Mesodermal cell (in vitro differentiated cells): ENCODE data around the gene RALA. TPM values are rescaled to one million over a fixed set of nuclear protein-coding genes. Genes with fewer than 3 reads are reported as not detected.

Experiments used
- H3K27ac ChIP-seq: 2 replicates; pipeline ENCODE4 v1.7.0; 2013; ENCODE audit warnings: mild to moderate bottlenecking, low read depth, low read length, moderate library complexity; ENCODE audit not compliant: severe bottlenecking
- H3K36me3 ChIP-seq: 2 replicates; pipeline ENCODE4 v1.7.1; 2013; ENCODE audit warnings: mild to moderate bottlenecking, low read length, moderate library complexity; ENCODE audit not compliant: control insufficient read depth, insufficient read depth
- H3K4me1 ChIP-seq: one replicate; pipeline ENCODE4 v1.7.1; 2013; ENCODE audit warnings: mild to moderate bottlenecking, low read length; ENCODE audit not compliant: insufficient read depth, control insufficient read depth, poor library complexity, severe bottlenecking
- H3K4me3 ChIP-seq: 2 replicates; pipeline ENCODE4 v1.7.0; 2013; ENCODE audit warnings: low read length, control low read depth, mild to moderate bottlenecking; ENCODE audit not compliant: insufficient read depth, poor library complexity, severe bottlenecking; ENCODE audit errors: extremely low read depth
- H3K9me3 ChIP-seq: 2 replicates; pipeline ENCODE4 v1.7.1; 2013; ENCODE audit warnings: mild to moderate bottlenecking, low read length, moderate library complexity; ENCODE audit not compliant: control insufficient read depth
- WGBS, 2 experiments: methylation state at CpG; one replicate each; pipeline ENCODE4 v1.1.5; 2013; ENCODE audit warnings: missing lambda C conversion rate in 2 of 2; ENCODE audit not compliant: insufficient coverage in 2 of 2; 5-methylcytosine and 5-hydroxymethylcytosine counted together
- polyA plus RNA-seq, 2 experiments: library from polyadenylated mRNA; stranded (reverse); fragments of 50-300 nt; gene quantifications; one replicate each; pipeline ENCODE4 v1.2.3, GENCODE V29; 2013

Gene RALA, protein sequence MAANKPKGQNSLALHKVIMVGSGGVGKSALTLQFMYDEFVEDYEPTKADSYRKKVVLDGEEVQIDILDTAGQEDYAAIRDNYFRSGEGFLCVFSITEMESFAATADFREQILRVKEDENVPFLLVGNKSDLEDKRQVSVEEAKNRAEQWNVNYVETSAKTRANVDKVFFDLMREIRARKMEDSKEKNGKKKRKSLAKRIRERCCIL
- polyA plus RNA-seq (2013, experiment 1 of 2) = 65.1 TPM
- polyA plus RNA-seq (2013, experiment 2 of 2) = 69.9 TPM

GRCh38 chr7:39623047-39623731 is at the start of gene RALA:
TSS of gene RALA (plus strand) at chr7:39623572. CDS start at chr7:39686668, 63,096 bp downstream.
- peak within 1 kb of the TSS; percentile 98 for H3K27ac ChIP-seq
- peak within 1 kb of the TSS; percentile 92 for H3K4me3 ChIP-seq
- peaks cover 31% of the 10 kb centered on the region for H3K4me1 ChIP-seq
- no peaks in the 10 kb centered on the region for H3K9me3 ChIP-seq
- H3K36me3 ChIP-seq = peaks cover 10% of the 10 kb centered on the region
- WGBS, 2 experiments = 0 to 1% methylated on average over 39 to 45 of the region's 56 CpGs

DNA sequence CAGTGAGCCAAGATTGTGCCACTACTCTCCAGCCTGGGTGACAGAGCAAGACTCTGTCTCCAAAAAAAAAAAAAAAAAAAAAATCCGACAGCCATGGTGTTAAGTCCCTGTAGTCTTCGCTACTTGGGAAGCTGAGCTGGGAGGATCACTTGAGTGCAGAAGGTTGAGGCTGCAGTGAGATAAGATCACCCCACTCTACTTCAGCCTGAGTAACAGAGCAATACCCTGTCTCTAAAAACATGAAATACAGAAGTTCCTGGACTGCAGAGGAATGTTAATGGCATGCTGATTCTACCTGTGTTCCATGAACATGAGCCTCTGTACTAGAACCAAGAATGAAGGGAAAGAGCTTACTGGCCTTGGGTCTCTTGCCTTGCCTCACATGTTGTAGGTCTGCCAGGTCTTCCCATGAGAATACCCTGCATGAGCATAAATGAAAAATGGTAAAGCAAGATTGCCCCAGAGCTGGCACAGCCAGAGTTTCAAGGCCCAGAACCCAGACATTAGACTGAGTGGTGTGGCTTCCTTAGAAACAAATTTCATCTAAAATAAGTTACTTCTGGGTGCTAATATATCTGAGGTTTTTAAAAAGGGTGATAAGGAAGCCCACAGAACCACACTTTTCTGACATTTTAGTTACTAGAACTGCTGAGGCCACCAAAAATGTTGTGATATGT is 48.6 kb upstream of the RALA start:
- Histone ChIP-seq H3K27ac (no peak overlapping the region), H3K36me3 (peaks cover 76% of the 10 kb centered on the region), H3K4me3 (no peak overlapping the region), H3K4me1 (no peaks in the 10 kb centered on the region), H3K9me3 (no peaks in the 10 kb centered on the region)
- no CpG with 5 or more reads among the region's 2 CpGs for WGBS, 2 experiments

GRCh38 chr7:39577229-39577874 is 46.0 kb upstream of the RALA start:
- Histone ChIP-seq H3K4me3 (no peak overlapping the region), H3K4me1 (no peaks in the 10 kb centered on the region), H3K36me3 (peaks cover 53% of the 10 kb centered on the region), H3K9me3 (no peaks in the 10 kb centered on the region), H3K27ac (no peak overlapping the region)
- WGBS, 2 experiments = 89 to 97% methylated on average over 16 to 18 of the region's 27 CpGs

DNA sequence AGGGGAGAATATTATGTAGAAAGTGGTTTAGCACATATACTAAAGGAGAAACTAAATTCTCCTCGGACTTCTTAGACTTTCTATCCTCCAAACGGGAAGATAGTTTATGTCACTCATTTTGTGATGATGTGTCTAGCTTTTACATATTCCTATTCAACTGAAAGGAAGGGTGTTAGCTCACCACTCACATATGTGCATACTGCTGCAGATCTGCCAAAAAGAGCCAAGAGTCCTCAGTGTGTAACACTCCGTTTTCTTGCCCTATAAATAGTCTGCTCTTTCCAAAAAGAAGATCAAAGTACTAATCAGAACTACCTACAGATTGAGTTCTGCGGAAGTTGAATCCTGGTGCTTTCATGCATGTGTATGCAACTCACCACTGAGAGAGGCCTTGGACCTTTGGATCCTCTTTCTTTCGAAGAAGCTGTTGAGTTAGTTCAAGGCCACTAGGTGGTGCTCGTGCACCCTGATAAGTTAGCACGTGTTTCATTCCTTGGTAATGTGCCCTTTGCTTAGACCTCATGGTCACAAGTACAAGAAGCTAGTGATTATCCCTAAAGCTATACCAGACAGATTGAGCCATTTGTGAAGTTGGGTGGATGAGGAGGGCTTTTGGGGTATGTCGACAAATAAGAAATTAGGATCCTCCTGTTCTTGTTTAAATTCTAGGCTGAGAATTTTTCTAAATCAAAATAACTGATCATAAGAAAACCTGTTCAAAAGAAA is 43.1 kb upstream of the RALA start:
- 8 to 14% methylated on average over 4 to 5 of the region's 8 CpGs for WGBS, 2 experiments
- H3K27ac ChIP-seq = no peak overlapping the region
- H3K4me3 ChIP-seq = no peak overlapping the region
- peaks cover 8% of the 10 kb centered on the region for H3K4me1 ChIP-seq
- H3K9me3 ChIP-seq = no peaks in the 10 kb centered on the region
- H3K36me3 ChIP-seq = peaks cover 30% of the 10 kb centered on the region

- H3K27ac ChIP-seq = no peak overlapping the region
- H3K4me1 ChIP-seq = peaks cover 8% of the 10 kb centered on the region
- H3K9me3 ChIP-seq = no peaks in the 10 kb centered on the region
- no peak overlapping the region for H3K4me3 ChIP-seq
- H3K36me3 ChIP-seq = peaks cover 11% of the 10 kb centered on the region
- 100% methylated on average over 1 of the region's 2 CpGs; no CpG with 5 or more reads in 1 of the 2 experiments for WGBS, 2 experiments
Observed at GRCh38 chr7:39582536-39582935, 40.8 kb upstream of the RALA start.

DNA sequence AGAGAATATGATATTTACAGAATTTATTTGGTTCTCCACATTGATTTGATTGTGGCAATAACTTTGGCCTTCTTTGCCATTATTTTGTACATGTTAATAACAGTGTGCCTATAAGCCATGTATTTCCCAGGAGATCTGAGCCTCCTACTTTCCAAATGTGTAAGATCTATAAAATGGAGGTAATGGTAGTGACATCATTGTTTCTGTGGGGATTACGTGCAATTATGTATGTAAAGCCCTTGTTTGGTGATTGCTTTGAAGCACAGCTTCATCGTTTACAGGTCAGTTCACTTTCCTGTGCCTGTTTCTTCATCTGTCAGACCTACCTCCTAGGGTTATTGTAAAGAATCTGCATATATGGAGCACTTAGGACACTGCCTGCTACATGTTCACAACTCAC is 39.8 kb upstream of the RALA start:
- peaks cover 8% of the 10 kb centered on the region for H3K4me1 ChIP-seq
- peaks cover 6% of the 10 kb centered on the region for H3K36me3 ChIP-seq
- H3K9me3 ChIP-seq = no peaks in the 10 kb centered on the region
- 40% methylated on average over 1 of the region's 2 CpGs; no CpG with 5 or more reads in 1 of the 2 experiments for WGBS, 2 experiments
- no peak overlapping the region for H3K4me3 ChIP-seq
- H3K27ac ChIP-seq = no peak overlapping the region

- H3K9me3 ChIP-seq = no peaks in the 10 kb centered on the region
- no peak overlapping the region for H3K27ac ChIP-seq
- H3K4me1 ChIP-seq = peaks cover 16% of the 10 kb centered on the region
- no peak overlapping the region for H3K4me3 ChIP-seq
- no peaks in the 10 kb centered on the region for H3K36me3 ChIP-seq
Observed at GRCh38 chr7:39587393-39587792, 36.0 kb upstream of the RALA start.

- Histone ChIP-seq H3K4me3 (no peak overlapping the region), H3K36me3 (no peaks in the 10 kb centered on the region), H3K4me1 (peaks cover 16% of the 10 kb centered on the region), H3K9me3 (no peaks in the 10 kb centered on the region), H3K27ac (no peak overlapping the region)
- 83 to 100% methylated on average over 1 of the region's 5 CpGs for WGBS, 2 experiments
Observed at GRCh38 chr7:39588416-39588815, 35.0 kb upstream of the RALA start.

- 0 to 39% methylated on average over 2 to 3 of the region's 7 CpGs for WGBS, 2 experiments
- Histone ChIP-seq H3K9me3 (no peaks in the 10 kb centered on the region), H3K4me1 (peaks cover 8% of the 10 kb centered on the region), H3K36me3 (no peaks in the 10 kb centered on the region), H3K27ac (peak overlapping the region; percentile 60), H3K4me3 (no peak overlapping the region)
Observed at GRCh38 chr7:39589323-39590111, 33.9 kb upstream of the RALA start.
